Panc1 (cell line): ENCODE data around the gene PGAM5. TPM values are rescaled to one million over a fixed set of nuclear protein-coding genes. Genes with fewer than 3 reads are reported as not detected.

ENCODE experiments used
- ATAC-seq: fragments of 200-7000 bp; cut with Tn5 transposase; 2 replicates; pipeline ENCODE4 v1.9.1; 2020; ENCODE audit warnings: mild to moderate bottlenecking, moderate library complexity
- BruUV-seq: library from RNA; stranded (reverse); fragments of 400-500 nt; replicated peaks from 2 replicates; lab custom pipeline; 2021; lab: Mats Ljungman, UMichigan
- CTCF ChIA-PET: fragments of 300-600 bp; sonication (Branson Sonifier 250); formaldehyde crosslinking; loops from one replicate; lab custom pipeline; 2022; ENCODE audit warnings: antibody characterized with exemption; lab: Charles Lee
- POLR2A ChIA-PET: fragments of 300-600 bp; sonication (Branson Sonifier 250); formaldehyde crosslinking; loops from one replicate; lab custom pipeline; 2022; ENCODE audit warnings: antibody characterized with exemption; lab: Charles Lee
- DNase-seq: peaks from one replicate; pipeline ENCODE4 v3.0.0-alpha.2; 2010; ENCODE audit warnings: low read depth, low spot score
- H3K27ac ChIP-seq: 2 replicates; pipeline ENCODE4 v1.5.1; 2011; ENCODE audit warnings: mild to moderate bottlenecking, low read length, inconsistent platforms
- H3K27me3 ChIP-seq: fragments of 200-500 bp; sonication (Bioruptor generic); 2 replicates; pipeline ENCODE4 v1.6.0; 2014; ENCODE audit warnings: low read length, inconsistent platforms; ENCODE audit not compliant: control insufficient read depth, insufficient read depth
- H3K36me3 ChIP-seq: fragments of 200-500 bp; sonication (Bioruptor generic); 2 replicates; pipeline ENCODE4 v1.5.1; 2014; ENCODE audit warnings: inconsistent platforms, mild to moderate bottlenecking, low read length, moderate library complexity; ENCODE audit not compliant: control insufficient read depth, insufficient read depth
- H3K4me1 ChIP-seq: 2 replicates; pipeline ENCODE4 v1.5.1; 2011; ENCODE audit warnings: inconsistent platforms, mild to moderate bottlenecking, low read length, moderate library complexity; ENCODE audit not compliant: control insufficient read depth, insufficient read depth
- H3K4me3 ChIP-seq, 2 experiments: 2 replicates each; pipeline ENCODE4 v1.5.1; 2011 to 2012; ENCODE audit warnings: low read depth in 2 of 2, low read length in 2 of 2, mild to moderate bottlenecking in 2 of 2, inconsistent platforms in 1 of 2, moderate library complexity in 1 of 2
- H3K9me3 ChIP-seq: fragments of 200-500 bp; sonication (Bioruptor generic); 2 replicates; pipeline ENCODE4 v1.5.1; 2014; ENCODE audit warnings: low read depth, mild to moderate bottlenecking, inconsistent platforms, low read length, moderate library complexity; ENCODE audit not compliant: control insufficient read depth, insufficient read depth
- POLR2AphosphoS5 ChIP-seq: IDR thresholded peaks from 2 replicates; pipeline ENCODE4 v1.6.1; 2012; ENCODE audit warnings: mild to moderate bottlenecking, low read depth, low read length, moderate library complexity
- SIN3A ChIP-seq: IDR thresholded peaks from 2 replicates; pipeline ENCODE4 v1.6.1; 2012; ENCODE audit warnings: low read depth, mild to moderate bottlenecking, low read length, moderate library complexity, borderline replicate concordance; ENCODE audit not compliant: insufficient read depth
- TCF7L2 ChIP-seq: IDR thresholded peaks from 2 replicates; pipeline ENCODE4 v1.6.1; 2011; ENCODE audit warnings: mild to moderate bottlenecking, low read depth, low read length, inconsistent platforms
- in situ Hi-C: cut with HindIII; loops from 2 replicates; pipeline ENCODE4 v1.10.0; 2016; ENCODE audit warnings: low sequenced_read_pairs, low pct_unique_long_range_greater_than_20kb
- intact Hi-C: fragments of 100-400 bp; cut with micrococcal nuclease; formaldehyde crosslinking; loops from one replicate; pipeline ENCODE4 v1.10.0; 2022; ENCODE audit not compliant: unreplicated experiment
- total RNA-seq: library from RNA; stranded (reverse); gene quantifications from one replicate; pipeline ENCODE4 v1.2.1, GENCODE V29; 2021; ENCODE audit not compliant: unreplicated experiment
- TF ChIP-seq, protein P1 (sequence below), 2 experiments: IDR thresholded peaks; 2 replicates each; pipeline ENCODE4 v1.6.1; 2011 to 2012; ENCODE audit warnings: low read depth in 2 of 2, control low read depth in 1 of 2, low read length in 1 of 2, mild to moderate bottlenecking in 1 of 2, moderate library complexity in 1 of 2; ENCODE audit not compliant: insufficient read depth in 1 of 2
- TF ChIP-seq, protein P2 (sequence below): fragments of 450-650 bp; IDR thresholded peaks from 2 replicates; pipeline ENCODE4 v1.5.1; 2017; ENCODE audit warnings: mild to moderate bottlenecking

PGAM5 gene
- total RNA-seq, 1 experiment from 2014 or later, result 116 TPM

- DNase-seq, result no peak
- ATAC-seq, result no peak
- peaks cover 8% of the 10 kb centered on the region for H3K4me1 ChIP-seq
- POLR2A ChIA-PET, result no interaction called here
- peaks cover 27% of the 10 kb centered on the region for H3K36me3 ChIP-seq
- intact Hi-C loops (no loop called here), in situ Hi-C loops (no loop called here)
- CTCF ChIA-PET, result no interaction called here
- H3K4me3 ChIP-seq, result no peak overlapping the region
- no TSS peak for BruUV-seq
- no peaks in the 10 kb centered on the region for H3K9me3 ChIP-seq
- TF ChIP-seq, protein P1, sequence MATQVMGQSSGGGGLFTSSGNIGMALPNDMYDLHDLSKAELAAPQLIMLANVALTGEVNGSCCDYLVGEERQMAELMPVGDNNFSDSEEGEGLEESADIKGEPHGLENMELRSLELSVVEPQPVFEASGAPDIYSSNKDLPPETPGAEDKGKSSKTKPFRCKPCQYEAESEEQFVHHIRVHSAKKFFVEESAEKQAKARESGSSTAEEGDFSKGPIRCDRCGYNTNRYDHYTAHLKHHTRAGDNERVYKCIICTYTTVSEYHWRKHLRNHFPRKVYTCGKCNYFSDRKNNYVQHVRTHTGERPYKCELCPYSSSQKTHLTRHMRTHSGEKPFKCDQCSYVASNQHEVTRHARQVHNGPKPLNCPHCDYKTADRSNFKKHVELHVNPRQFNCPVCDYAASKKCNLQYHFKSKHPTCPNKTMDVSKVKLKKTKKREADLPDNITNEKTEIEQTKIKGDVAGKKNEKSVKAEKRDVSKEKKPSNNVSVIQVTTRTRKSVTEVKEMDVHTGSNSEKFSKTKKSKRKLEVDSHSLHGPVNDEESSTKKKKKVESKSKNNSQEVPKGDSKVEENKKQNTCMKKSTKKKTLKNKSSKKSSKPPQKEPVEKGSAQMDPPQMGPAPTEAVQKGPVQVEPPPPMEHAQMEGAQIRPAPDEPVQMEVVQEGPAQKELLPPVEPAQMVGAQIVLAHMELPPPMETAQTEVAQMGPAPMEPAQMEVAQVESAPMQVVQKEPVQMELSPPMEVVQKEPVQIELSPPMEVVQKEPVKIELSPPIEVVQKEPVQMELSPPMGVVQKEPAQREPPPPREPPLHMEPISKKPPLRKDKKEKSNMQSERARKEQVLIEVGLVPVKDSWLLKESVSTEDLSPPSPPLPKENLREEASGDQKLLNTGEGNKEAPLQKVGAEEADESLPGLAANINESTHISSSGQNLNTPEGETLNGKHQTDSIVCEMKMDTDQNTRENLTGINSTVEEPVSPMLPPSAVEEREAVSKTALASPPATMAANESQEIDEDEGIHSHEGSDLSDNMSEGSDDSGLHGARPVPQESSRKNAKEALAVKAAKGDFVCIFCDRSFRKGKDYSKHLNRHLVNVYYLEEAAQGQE (IDR thresholded peaks at IDR 0.05; ENCODE audit: insufficient read depth in 1 of 2, low read depth in 2 of 2, low read length in 1 of 2), result no peak
- TF ChIP-seq SIN3A, result no peak
- no peak; the same call in none of the 2 replicates for TF ChIP-seq POLR2AphosphoS5
- TF ChIP-seq, protein P2, sequence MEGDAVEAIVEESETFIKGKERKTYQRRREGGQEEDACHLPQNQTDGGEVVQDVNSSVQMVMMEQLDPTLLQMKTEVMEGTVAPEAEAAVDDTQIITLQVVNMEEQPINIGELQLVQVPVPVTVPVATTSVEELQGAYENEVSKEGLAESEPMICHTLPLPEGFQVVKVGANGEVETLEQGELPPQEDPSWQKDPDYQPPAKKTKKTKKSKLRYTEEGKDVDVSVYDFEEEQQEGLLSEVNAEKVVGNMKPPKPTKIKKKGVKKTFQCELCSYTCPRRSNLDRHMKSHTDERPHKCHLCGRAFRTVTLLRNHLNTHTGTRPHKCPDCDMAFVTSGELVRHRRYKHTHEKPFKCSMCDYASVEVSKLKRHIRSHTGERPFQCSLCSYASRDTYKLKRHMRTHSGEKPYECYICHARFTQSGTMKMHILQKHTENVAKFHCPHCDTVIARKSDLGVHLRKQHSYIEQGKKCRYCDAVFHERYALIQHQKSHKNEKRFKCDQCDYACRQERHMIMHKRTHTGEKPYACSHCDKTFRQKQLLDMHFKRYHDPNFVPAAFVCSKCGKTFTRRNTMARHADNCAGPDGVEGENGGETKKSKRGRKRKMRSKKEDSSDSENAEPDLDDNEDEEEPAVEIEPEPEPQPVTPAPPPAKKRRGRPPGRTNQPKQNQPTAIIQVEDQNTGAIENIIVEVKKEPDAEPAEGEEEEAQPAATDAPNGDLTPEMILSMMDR, result no peak
- TF ChIP-seq TCF7L2, result no peak
- peak overlapping the region; percentile 13 for H3K27ac ChIP-seq
- H3K27me3 ChIP-seq, result no peaks in the 10 kb centered on the region
Measured at GRCh38 chr12:132723764-132724140, 13.1 kb downstream of the PGAM5 start.

GRCh38 chr12:132724506-132725241, 14.0 kb downstream of the PGAM5 start:
- no TSS peak for BruUV-seq
- DNase-seq, result no peak
- no peak overlapping the region for H3K27ac ChIP-seq
- no peaks in the 10 kb centered on the region for H3K9me3 ChIP-seq
- peaks cover 10% of the 10 kb centered on the region for H3K4me1 ChIP-seq
- TF ChIP-seq, protein P1 (IDR thresholded peaks at IDR 0.05; ENCODE audit: insufficient read depth in 1 of 2, low read depth in 2 of 2, low read length in 1 of 2), result no peak
- TF ChIP-seq POLR2AphosphoS5, result no peak
- TF ChIP-seq, protein P2, result no peak
- no peak for TF ChIP-seq TCF7L2
- no peak for TF ChIP-seq SIN3A
- in situ Hi-C loops, result no loop called here
- no peak for ATAC-seq
- ChIA-PET CTCF (no interaction called here), POLR2A (no interaction called here)
- no peak overlapping the region for H3K4me3 ChIP-seq
- H3K27me3 ChIP-seq, result no peaks in the 10 kb centered on the region
- H3K36me3 ChIP-seq, result peaks cover 27% of the 10 kb centered on the region
- intact Hi-C loops, result no loop called here
